Naive thymus-derived CD4-positive, alpha-beta T cell (primary cell): Measurements from ENCODE around the gene SRPK1. TPM values are rescaled to one million over a fixed set of nuclear protein-coding genes. Genes with fewer than 3 reads are reported as not detected.

Source experiments
- ATAC-seq: fragments of 150-1000 bp; cut with Tn5 transposase; 2 replicates; pipeline ENCODE4 v1.10.0; 2021; ENCODE audit warnings: mild to moderate bottlenecking, moderate library complexity
- CTCF ChIA-PET: fragments of 350-600 bp; sonication (Branson Sonifier 250); formaldehyde crosslinking; loops from one replicate; lab custom pipeline; 2021; ENCODE audit warnings: antibody characterized with exemption; lab: Charles Lee
- POLR2A ChIA-PET: fragments of 350-600 bp; sonication (Branson Sonifier 250); formaldehyde crosslinking; loops from one replicate; lab custom pipeline; 2021; ENCODE audit warnings: antibody characterized with exemption, inconsistent platforms; lab: Charles Lee
- DNase-seq, 9 donors: peaks; one replicate each; pipeline versions ENCODE4 v3.0.0 to v3.0.0-alpha.2; 2020 to 2022; ENCODE audit warnings: mixed read lengths in 1 of 9
- H3K27ac ChIP-seq: one replicate; pipeline ENCODE4 v1.7.0; 2013; ENCODE audit warnings: mild to moderate bottlenecking, low read depth, low read length, moderate library complexity
- H3K27me3 ChIP-seq, 2 donors: one replicate each; pipeline ENCODE4 v1.7.0; 2013; ENCODE audit warnings: low read length in 2 of 2, mild to moderate bottlenecking in 2 of 2, moderate library complexity in 2 of 2; ENCODE audit not compliant: control insufficient read depth in 2 of 2, insufficient read depth in 2 of 2
- H3K36me3 ChIP-seq, 3 experiments: 1 replicate in 2 of 3; 2 replicates in 1 of 3; pipeline ENCODE4 v1.7.0; 2013; ENCODE audit warnings: low read length in 3 of 3, mild to moderate bottlenecking in 3 of 3, moderate library complexity in 1 of 3; ENCODE audit not compliant: insufficient read depth in 3 of 3, control insufficient read depth in 2 of 3
- H3K4me1 ChIP-seq, 2 donors: one replicate each; pipeline ENCODE4 v1.7.0; 2013; ENCODE audit warnings: low read length in 2 of 2, mild to moderate bottlenecking in 2 of 2, moderate library complexity in 1 of 2; ENCODE audit not compliant: control insufficient read depth in 2 of 2, insufficient read depth in 2 of 2
- H3K4me3 ChIP-seq: 2 replicates; pipeline ENCODE4 v1.7.0; 2013; ENCODE audit warnings: mild to moderate bottlenecking, low read length
- H3K9me3 ChIP-seq, 3 experiments: 1 replicate in 2 of 3; 2 replicates in 1 of 3; pipeline ENCODE4 v1.7.0; 2013; ENCODE audit warnings: low read length in 3 of 3; ENCODE audit not compliant: control insufficient read depth in 2 of 3
- H3K27ac Mint-ChIP-seq, 9 donors: one replicate each; pipeline ENCODE4 v1.8.0; 2020 to 2022; ENCODE audit warnings: mixed read lengths in 9 of 9, mild to moderate bottlenecking in 8 of 9, moderate library complexity in 5 of 9, inconsistent platforms in 2 of 9
- H3K27me3 Mint-ChIP-seq, 5 donors: one replicate each; pipeline ENCODE4 v1.8.0; 2021 to 2022; ENCODE audit warnings: mixed read lengths in 5 of 5, mild to moderate bottlenecking in 1 of 5
- H3K36me3 Mint-ChIP-seq, 5 donors: one replicate each; pipeline ENCODE4 v1.8.0; 2020 to 2022; ENCODE audit warnings: mixed read lengths in 5 of 5, mild to moderate bottlenecking in 3 of 5, inconsistent platforms in 1 of 5
- H3K4me1 Mint-ChIP-seq, 7 donors: one replicate each; pipeline ENCODE4 v1.8.0; 2020 to 2022; ENCODE audit warnings: mixed read lengths in 7 of 7, mild to moderate bottlenecking in 3 of 7, inconsistent platforms in 1 of 7
- H3K4me3 Mint-ChIP-seq, 10 donors: one replicate each; pipeline ENCODE4 v1.8.0; 2020 to 2022; ENCODE audit warnings: mild to moderate bottlenecking in 10 of 10, mixed read lengths in 10 of 10, moderate library complexity in 6 of 10, inconsistent platforms in 2 of 10
- H3K9me3 Mint-ChIP-seq, 11 donors: one replicate each; pipeline ENCODE4 v1.8.0; 2020 to 2022; ENCODE audit warnings: mixed read lengths in 11 of 11, mild to moderate bottlenecking in 4 of 11, inconsistent platforms in 1 of 11, moderate library complexity in 1 of 11
- intact Hi-C, 2 donors: fragments of 100-400 bp; cut with micrococcal nuclease; formaldehyde crosslinking; loops; one replicate each; pipeline ENCODE4 v1.15.1; 2023
- polyA plus RNA-seq, 2 donors: library from polyadenylated mRNA; unstranded; fragments of 300-500 nt; fragmentation: Illumina TruSeq; gene quantifications; one replicate each; pipeline ENCODE4 v1.2.3, GENCODE V29; 2021
- total RNA-seq, 6 experiments: library from RNA in 5 of 6; stranded (reverse) in 5 of 6; gene quantifications; 1 replicate in 5 of 6; 2 replicates in 1 of 6; pipeline ENCODE4 v1.2.3 and lab custom pipeline; 2021 to 2026

The SRPK1 gene
- total RNA-seq, result 10 to 100 TPM; 29.1 to 80.9 (median 42.1) TPM
- 10 to 100 TPM; 31.9 to 48.1 TPM for polyA plus RNA-seq
- total RNA-seq (lab: John Stamatoyannopoulos, UW), result 54.5 reads per million, percentile 73 among the genes with 10 or more reads in this experiment

DNA sequence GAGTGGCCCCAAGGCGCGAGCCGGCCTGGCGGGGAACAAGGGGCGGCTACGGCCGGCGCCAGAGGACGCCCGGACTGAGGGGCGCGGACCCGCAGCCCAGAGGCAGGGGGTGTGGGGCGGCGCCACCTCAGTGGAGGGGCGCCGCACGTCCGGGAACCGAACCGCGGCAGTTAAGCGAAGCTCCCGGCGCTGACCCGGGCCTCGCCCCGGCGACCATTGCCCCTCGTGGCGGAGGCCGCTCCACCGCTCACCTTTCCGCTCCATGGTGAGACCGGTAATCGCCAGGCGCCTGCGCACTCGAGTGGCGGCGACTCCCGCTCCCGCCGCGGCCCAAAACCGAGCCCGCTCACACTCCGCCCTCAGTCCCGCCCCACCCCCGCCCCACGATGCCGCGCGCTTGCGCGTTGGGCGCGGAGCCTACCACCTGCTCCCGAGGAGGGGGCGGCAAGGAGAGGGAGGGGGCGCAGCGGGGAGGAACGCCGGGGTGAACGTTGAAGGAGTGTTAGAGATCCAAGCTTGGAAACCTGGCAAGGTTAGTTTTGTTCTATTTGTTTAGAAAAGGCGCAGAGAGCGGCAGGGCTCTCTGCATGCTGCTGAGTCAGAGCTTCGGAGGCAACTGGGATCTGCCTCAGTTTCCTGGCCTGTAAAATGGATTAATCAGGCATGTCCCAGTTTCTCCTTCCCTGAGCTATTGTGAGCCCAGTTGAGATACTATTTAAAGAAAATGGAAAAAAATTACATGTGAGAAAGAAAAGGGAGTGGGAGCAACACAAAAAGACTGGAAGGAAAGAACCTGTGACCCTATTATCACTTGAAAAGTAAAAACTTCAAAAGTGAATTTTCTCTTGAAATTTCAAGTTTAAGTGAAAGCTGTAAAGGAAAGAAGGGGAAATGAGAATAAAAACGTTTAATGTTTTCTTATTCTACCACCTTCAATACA, at the start of gene SRPK1:
Gene SRPK1, minus strand, starts transcription at position 306 of the 940 bp plus-strand sequence. Its CDS starts 42 bp downstream, at position 264.
- POLR2A ChIA-PET, result interaction anchor here (0.9 to 1.0 kb wide), 2 partner anchors 107 to 137 kb away, joined by 3 read pairs; partner anchors contain the start of gene MAPK14
- H3K4me3 ChIP-seq, result peak within 1 kb of the TSS; percentile 98
- H3K9me3 ChIP-seq, result no peaks in the 10 kb centered on the region
- peak within 1 kb of the TSS; percentile 76 for H3K27ac ChIP-seq
- peak; percentile 58 to 92 (median 73) for DNase-seq
- Mint-ChIP-seq H3K4me3 (peak within 1 kb of the TSS; percentile 87 to 100 (median 94)), H3K9me3 (peaks cover 0 to 3% (median 0%) of the 10 kb centered on the region in 11 donors), H3K4me1 (peaks cover 18 to 49% (median 41%) of the 10 kb centered on the region in 7 donors), H3K27me3 (no peaks in the 10 kb centered on the region), H3K27ac (peak within 1 kb of the TSS; percentile 81 to 98 (median 94)), H3K36me3 (peaks cover 0 to 11% (median 0%) of the 10 kb centered on the region in 5 donors)
- H3K27me3 ChIP-seq, result no peaks in the 10 kb centered on the region
- peak; percentile 87 for ATAC-seq
- intact Hi-C loops, result loop anchor here (1.0 to 10.0 kb wide), 6 partner anchors 106 to 662 kb away; partner anchors contain the start of genes BRPF3 (in 2 of the 2), MAPK14 (in 2 of the 2) and ZNF76 (in 1 of the 2)
- H3K4me1 ChIP-seq, result peaks cover 12 to 28% of the 10 kb centered on the region in 2 donors
- no peaks in the 10 kb centered on the region for H3K36me3 ChIP-seq
- CTCF ChIA-PET, result interaction anchor here (0.7 kb wide), 1 partner anchor 771 kb away, joined by 3 read pairs; no protein-coding TSS in a partner anchor

DNA sequence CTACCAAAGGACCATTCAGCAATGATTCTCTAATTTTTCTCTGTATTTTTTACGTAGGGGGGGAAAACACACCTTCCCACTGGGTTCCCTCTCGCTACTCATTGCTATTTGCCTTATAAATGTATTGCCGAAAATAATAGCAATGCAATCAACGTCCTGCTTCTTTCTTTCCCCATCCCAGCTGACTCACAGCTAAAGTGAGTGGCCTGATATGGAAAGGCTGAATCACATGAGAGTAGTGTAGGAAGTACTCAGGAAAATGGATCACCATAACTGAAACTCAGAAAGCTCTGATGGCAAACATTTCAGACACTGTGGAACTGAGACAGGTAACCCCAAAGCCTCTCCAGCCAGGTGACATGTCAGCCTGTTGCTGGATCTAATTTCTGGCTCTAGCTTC, 49.3 kb upstream of the SRPK1 start:
- H3K4me1 ChIP-seq, result no peaks in the 10 kb centered on the region
- ATAC-seq, result no peak
- H3K27ac ChIP-seq, result no peak overlapping the region
- intact Hi-C loops, result no loop called here
- ChIA-PET CTCF (no interaction called here), POLR2A (no interaction called here)
- H3K4me1 Mint-ChIP-seq, result peaks cover 0 to 4% (median 0%) of the 10 kb centered on the region in 7 donors
- H3K27me3 ChIP-seq, result no peaks in the 10 kb centered on the region
- H3K36me3 ChIP-seq, result no peaks in the 10 kb centered on the region
- peaks cover 0 to 15% (median 0%) of the 10 kb centered on the region in 5 donors for H3K27me3 Mint-ChIP-seq
- no peaks in the 10 kb centered on the region for H3K9me3 ChIP-seq
- H3K9me3 Mint-ChIP-seq, result no peaks in the 10 kb centered on the region
- H3K36me3 Mint-ChIP-seq, result no peaks in the 10 kb centered on the region
- H3K4me3 ChIP-seq, result no peak overlapping the region
- H3K4me3 Mint-ChIP-seq, result no peak overlapping the region
- H3K27ac Mint-ChIP-seq, result no peak overlapping the region
- DNase-seq, result no peak

DNA sequence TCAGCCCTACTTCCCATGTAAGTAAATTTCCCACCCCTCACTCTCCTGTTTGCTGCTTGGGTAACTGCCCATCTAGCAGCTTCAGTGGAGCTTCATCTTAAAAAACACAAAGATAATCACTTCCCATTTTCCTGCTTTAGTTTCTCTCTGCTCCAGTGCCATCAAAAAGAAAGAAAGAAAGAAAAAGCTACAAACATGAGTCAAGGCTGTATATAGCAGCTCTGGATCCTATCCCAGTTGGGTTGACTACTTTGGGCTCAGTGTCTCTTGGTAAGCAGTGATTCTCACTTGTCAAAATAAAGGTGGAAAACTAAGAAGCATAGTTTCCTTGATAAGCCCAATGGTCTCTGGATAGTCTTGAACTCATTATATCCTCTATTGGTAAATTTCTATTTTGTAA, 48.7 kb upstream of the SRPK1 start:
- Histone ChIP-seq H3K27ac (no peak overlapping the region), H3K27me3 (no peaks in the 10 kb centered on the region), H3K36me3 (no peaks in the 10 kb centered on the region), H3K4me3 (no peak overlapping the region), H3K9me3 (no peaks in the 10 kb centered on the region), H3K4me1 (no peaks in the 10 kb centered on the region)
- no peaks in the 10 kb centered on the region for H3K9me3 Mint-ChIP-seq
- peaks cover 0 to 15% (median 0%) of the 10 kb centered on the region in 5 donors for H3K27me3 Mint-ChIP-seq
- no peak overlapping the region for H3K4me3 Mint-ChIP-seq
- ChIA-PET CTCF (no interaction called here), POLR2A (no interaction called here)
- no peaks in the 10 kb centered on the region for H3K36me3 Mint-ChIP-seq
- H3K4me1 Mint-ChIP-seq, result peaks cover 0 to 4% (median 0%) of the 10 kb centered on the region in 7 donors
- intact Hi-C loops, result no loop called here
- DNase-seq, result no peak
- no peak for ATAC-seq
- H3K27ac Mint-ChIP-seq, result no peak overlapping the region

DNA sequence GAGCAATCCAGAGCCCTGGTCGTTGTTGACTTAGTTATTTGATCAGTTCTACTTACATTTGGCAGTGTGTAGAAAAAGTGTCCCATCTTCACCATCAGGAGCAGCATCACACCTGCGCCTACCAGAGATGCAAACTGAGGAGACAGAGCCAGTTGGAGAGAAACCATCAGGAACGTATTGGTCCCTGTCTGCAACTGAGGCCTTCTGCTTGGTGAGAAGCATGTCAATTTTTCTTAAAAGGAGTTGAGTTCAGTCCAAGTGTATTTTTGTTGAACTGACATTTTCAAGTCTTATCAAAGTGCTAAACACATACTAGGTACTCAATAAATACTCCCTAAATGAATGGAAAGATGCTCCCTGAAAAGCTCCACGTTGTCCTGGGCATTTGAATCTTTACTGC, 47.9 kb upstream of the SRPK1 start:
- peaks cover 0 to 15% (median 0%) of the 10 kb centered on the region in 5 donors for H3K27me3 Mint-ChIP-seq
- no peak overlapping the region for H3K27ac ChIP-seq
- H3K4me3 Mint-ChIP-seq, result no peak overlapping the region
- DNase-seq (no peak), ATAC-seq (no peak)
- H3K27ac Mint-ChIP-seq, result no peak overlapping the region
- peaks cover 0 to 2% (median 0%) of the 10 kb centered on the region in 7 donors for H3K4me1 Mint-ChIP-seq
- intact Hi-C loops, result no loop called here
- no peaks in the 10 kb centered on the region for H3K27me3 ChIP-seq
- H3K9me3 Mint-ChIP-seq, result no peaks in the 10 kb centered on the region
- no peaks in the 10 kb centered on the region for H3K9me3 ChIP-seq
- H3K4me3 ChIP-seq, result no peak overlapping the region
- POLR2A ChIA-PET, result no interaction called here
- H3K4me1 ChIP-seq, result no peaks in the 10 kb centered on the region
- no peaks in the 10 kb centered on the region for H3K36me3 Mint-ChIP-seq
- no peaks in the 10 kb centered on the region for H3K36me3 ChIP-seq
- CTCF ChIA-PET, result no interaction called here

DNA sequence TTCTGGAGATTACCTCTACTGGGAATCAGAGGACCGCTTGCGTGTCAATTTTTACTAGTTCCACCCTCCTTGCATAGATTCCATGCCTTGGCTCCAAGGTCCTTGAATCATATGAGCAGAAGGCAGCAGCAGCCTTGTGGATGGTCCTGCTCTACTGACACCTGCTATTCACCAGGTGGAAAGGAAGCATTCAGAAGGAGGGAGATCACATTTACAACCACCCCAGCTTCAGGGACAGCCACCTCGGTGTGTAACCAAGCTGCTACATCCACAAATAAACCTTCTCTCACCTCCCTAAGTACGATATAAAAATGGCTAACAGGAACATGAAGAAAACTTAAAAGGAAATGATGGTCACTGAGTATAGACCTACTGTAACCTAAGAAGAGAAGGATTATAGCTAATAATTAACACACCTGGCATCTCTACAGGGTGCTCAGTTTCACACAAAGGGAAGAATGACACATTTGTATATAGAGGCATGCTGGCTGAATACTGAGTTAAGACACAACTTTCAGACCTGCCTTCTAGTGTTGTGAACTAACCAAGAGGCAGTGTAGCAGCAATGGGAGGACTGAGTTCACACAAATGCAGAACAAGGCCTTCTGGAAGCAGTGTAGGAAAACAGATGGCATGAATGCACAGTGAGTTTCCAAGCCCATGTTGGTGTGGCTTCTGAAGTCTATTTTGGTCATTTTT, 46.3 kb upstream of the SRPK1 start:
- H3K4me1 ChIP-seq, result no peaks in the 10 kb centered on the region
- intact Hi-C loops, result no loop called here
- Mint-ChIP-seq H3K4me1 (no peaks in the 10 kb centered on the region), H3K4me3 (no peak overlapping the region), H3K36me3 (no peaks in the 10 kb centered on the region), H3K27ac (no peak overlapping the region), H3K9me3 (no peaks in the 10 kb centered on the region), H3K27me3 (peaks cover 0 to 26% (median 7%) of the 10 kb centered on the region in 5 donors)
- no peak overlapping the region for H3K4me3 ChIP-seq
- POLR2A ChIA-PET, result interaction anchor here (0.7 kb wide), 1 partner anchor 12 kb away, joined by 3 read pairs; no protein-coding TSS in a partner anchor
- CTCF ChIA-PET, result no interaction called here
- no peaks in the 10 kb centered on the region for H3K9me3 ChIP-seq
- no peaks in the 10 kb centered on the region for H3K27me3 ChIP-seq
- no peak for DNase-seq
- no peaks in the 10 kb centered on the region for H3K36me3 ChIP-seq
- no peak overlapping the region for H3K27ac ChIP-seq
- ATAC-seq, result no peak

DNA sequence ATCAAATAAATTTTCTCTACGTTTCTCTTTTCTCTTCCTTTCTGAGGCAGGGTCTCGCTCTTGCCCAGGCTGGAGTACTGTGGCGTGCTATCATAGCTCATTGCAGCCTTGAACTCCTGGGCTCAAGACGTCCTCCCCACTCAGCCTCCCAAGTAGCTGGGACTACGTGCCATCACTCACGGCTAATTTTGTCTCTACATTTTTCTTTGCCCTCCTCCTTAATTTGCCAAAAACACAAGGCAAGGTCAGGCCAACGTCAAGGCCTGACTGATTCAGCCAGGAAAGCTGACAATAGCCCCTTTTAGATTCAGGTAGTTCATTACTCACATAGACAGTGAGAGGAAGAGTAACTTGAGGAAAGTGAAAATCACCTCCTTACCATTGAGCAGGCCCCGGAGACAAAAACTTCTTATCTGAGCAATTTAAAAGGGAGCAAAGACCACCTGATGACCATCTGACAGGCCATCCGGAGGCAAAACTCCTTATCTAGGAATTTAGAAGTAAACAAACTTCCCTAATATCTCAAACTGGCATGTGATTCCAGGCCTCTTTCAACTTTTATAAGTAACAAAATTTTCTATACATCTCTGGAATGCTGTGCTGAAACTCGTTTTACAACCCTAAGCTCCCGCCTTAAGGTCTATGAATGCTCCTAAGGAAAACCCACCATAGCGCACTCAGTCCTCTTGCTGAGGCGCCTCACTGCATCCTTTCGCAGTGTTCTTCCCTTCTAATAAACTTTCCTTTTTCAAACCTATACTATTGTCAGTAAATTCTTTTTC, 42.1 kb upstream of the SRPK1 start:
- DNase-seq (no peak), ATAC-seq (no peak)
- CTCF ChIA-PET, result no interaction called here
- Mint-ChIP-seq H3K27me3 (peaks cover 11 to 57% (median 25%) of the 10 kb centered on the region in 5 donors), H3K9me3 (no peaks in the 10 kb centered on the region), H3K4me1 (no peaks in the 10 kb centered on the region), H3K4me3 (no peak overlapping the region), H3K27ac (no peak overlapping the region), H3K36me3 (no peaks in the 10 kb centered on the region)
- H3K4me1 ChIP-seq, result no peaks in the 10 kb centered on the region
- H3K36me3 ChIP-seq, result no peaks in the 10 kb centered on the region
- intact Hi-C loops, result no loop called here
- no peaks in the 10 kb centered on the region for H3K9me3 ChIP-seq
- POLR2A ChIA-PET, result no interaction called here
- no peak overlapping the region for H3K27ac ChIP-seq
- no peaks in the 10 kb centered on the region for H3K27me3 ChIP-seq
- no peak overlapping the region for H3K4me3 ChIP-seq
